Ascending aorta (tissue), 2 donors: ENCODE results near the gene ZNF281. TPM values are rescaled to one million over a fixed set of nuclear protein-coding genes. Genes with fewer than 3 reads are reported as not detected.

Source experiments
- DNase-seq, 2 donors: peaks; one replicate each; pipeline ENCODE4 v3.0.0-alpha.2; 2019; ENCODE audit warnings: low spot score in 2 of 2
- H3K27ac ChIP-seq, 2 donors: fragments of 200-600 bp; sonication (generic); one replicate each; pipeline ENCODE4 v1.5.1; 2016 to 2017; ENCODE audit warnings: mild to moderate bottlenecking in 1 of 2
- H3K27me3 ChIP-seq: fragments of 200-600 bp; sonication (generic); one replicate; pipeline ENCODE4 v1.5.1; 2017
- H3K36me3 ChIP-seq, 2 donors: fragments of 200-600 bp; sonication (generic); one replicate each; pipeline ENCODE4 v1.5.1; 2016
- H3K4me1 ChIP-seq, 2 donors: fragments of 200-600 bp; sonication (generic); one replicate each; pipeline ENCODE4 v1.5.1; 2016 to 2017; ENCODE audit warnings: mild to moderate bottlenecking in 1 of 2
- H3K4me3 ChIP-seq, 2 donors: fragments of 200-600 bp; sonication (generic); one replicate each; pipeline ENCODE4 v1.5.1; 2016 to 2017; ENCODE audit warnings: mild to moderate bottlenecking in 1 of 2
- H3K9me3 ChIP-seq, 2 donors: fragments of 200-600 bp; sonication (generic); one replicate each; pipeline ENCODE4 v1.5.1; 2016
- CTCF ChIP-seq, 3 experiments: fragments of 200-600 bp in 2 of 3; fragments of 450-650 bp in 1 of 3; sonication (generic) in 2 of 3; IDR thresholded peaks; one replicate each; pipeline ENCODE4 v1.5.1; 2016 to 2019; ENCODE audit warnings: antibody characterized with exemption in 3 of 3, mild to moderate bottlenecking in 1 of 3, moderate library complexity in 1 of 3
- intact Hi-C: fragments of 100-400 bp; cut with DNase I; formaldehyde crosslinking; loops from one replicate; pipeline ENCODE4 v1.15.1; 2023
- total RNA-seq: library from RNA; depleted of rRNA; stranded (reverse); fragments of >200 nt; gene quantifications from one replicate; pipeline ENCODE4 v1.1.0, GENCODE V29; 2016

ZNF281 gene
- total RNA-seq, 1 donor from 2014 or later = 3.7 TPM

DNA sequence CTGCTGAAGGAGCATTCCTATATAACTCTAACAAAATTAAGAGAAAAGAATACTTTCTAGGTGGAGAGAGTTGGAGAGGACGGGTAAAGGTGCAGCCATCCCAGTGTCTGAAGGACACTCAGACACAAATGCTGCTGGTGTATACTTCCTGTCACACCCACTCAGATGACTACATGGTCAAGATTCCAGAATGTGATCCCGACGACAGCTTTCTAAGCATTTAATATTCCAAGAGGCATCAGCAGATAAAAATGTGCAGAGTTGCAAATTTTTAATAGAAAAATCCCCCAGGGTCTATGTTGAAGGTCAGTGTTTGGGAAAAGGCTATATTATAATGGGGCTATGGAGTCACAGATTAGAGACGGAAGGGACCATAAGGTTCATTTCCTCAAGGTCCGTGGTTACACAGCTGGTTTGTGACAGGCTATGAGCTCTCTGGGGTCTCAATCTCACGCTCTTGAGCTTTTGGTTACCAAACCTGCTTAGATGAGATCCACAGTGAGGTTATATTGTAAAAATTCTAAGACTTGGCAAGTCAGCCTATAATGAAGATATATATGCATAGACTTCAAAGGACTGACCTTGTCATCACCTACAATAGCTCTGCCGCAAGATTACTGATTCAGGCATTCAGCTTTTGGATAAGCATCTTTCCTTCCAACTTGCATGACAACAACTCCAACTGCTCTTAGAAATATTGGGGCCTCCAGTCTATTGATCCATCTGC lies 35.1 kb downstream of the ZNF281 start:
- DNase-seq = no peak
- TF ChIP-seq CTCF (IDR thresholded peaks at IDR 0.05) = no peak
- Histone ChIP-seq H3K27ac (no peak overlapping the region), H3K4me1 (no peaks in the 10 kb centered on the region), H3K36me3 (no peaks in the 10 kb centered on the region), H3K9me3 (no peaks in the 10 kb centered on the region), H3K4me3 (no peak overlapping the region), H3K27me3 (no peaks in the 10 kb centered on the region)
- intact Hi-C loops = no loop called here

GRCh38 chr1:200373811-200374231 lies 36.0 kb downstream of the ZNF281 start:
- H3K27ac ChIP-seq = no peak overlapping the region

DNA sequence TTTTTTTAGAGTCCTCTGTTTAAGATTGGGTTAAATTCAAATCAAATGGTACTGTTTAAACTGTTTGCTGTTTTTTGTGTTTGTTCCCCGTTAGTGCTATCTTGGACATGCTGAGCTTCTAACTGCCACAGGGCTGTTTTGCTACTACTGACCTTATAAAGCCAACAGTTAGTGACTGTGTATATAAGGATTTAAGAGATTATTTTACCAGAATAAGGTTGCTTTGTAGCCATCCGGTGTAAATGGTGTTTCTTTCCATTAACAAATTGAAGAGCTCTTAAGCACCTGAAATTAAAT lies 37.0 kb downstream of the ZNF281 start:
- Histone ChIP-seq H3K4me3 (no peak overlapping the region), H3K36me3 (no peaks in the 10 kb centered on the region), H3K27ac (no peak overlapping the region), H3K9me3 (no peaks in the 10 kb centered on the region), H3K27me3 (no peaks in the 10 kb centered on the region), H3K4me1 (no peaks in the 10 kb centered on the region)
- DNase-seq = no peak
- TF ChIP-seq CTCF (IDR thresholded peaks at IDR 0.05) = no peak
- intact Hi-C loops = no loop called here

More at GRCh38 chr1:200373811-200374231, 36.0 kb downstream of the ZNF281 start:
- H3K36me3 ChIP-seq = no peaks in the 10 kb centered on the region
- no peak for TF ChIP-seq CTCF (IDR thresholded peaks at IDR 0.05)
- no peaks in the 10 kb centered on the region for H3K9me3 ChIP-seq
- no peaks in the 10 kb centered on the region for H3K4me1 ChIP-seq
- no peak for DNase-seq
- intact Hi-C loops = no loop called here
- no peak overlapping the region for H3K4me3 ChIP-seq
- H3K27me3 ChIP-seq = no peaks in the 10 kb centered on the region

GRCh38 chr1:200372095-200372884 lies 37.5 kb downstream of the ZNF281 start:
- Histone ChIP-seq H3K27ac (no peak overlapping the region), H3K4me1 (no peaks in the 10 kb centered on the region), H3K4me3 (no peak overlapping the region), H3K27me3 (no peaks in the 10 kb centered on the region), H3K36me3 (no peaks in the 10 kb centered on the region), H3K9me3 (no peaks in the 10 kb centered on the region)
- DNase-seq = no peak
- no peak for TF ChIP-seq CTCF (IDR thresholded peaks at IDR 0.05)
- intact Hi-C loops = no loop called here

- intact Hi-C loops = no loop called here
- TF ChIP-seq CTCF (IDR thresholded peaks at IDR 0.05) = no peak
- no peak for DNase-seq
- H3K27me3 ChIP-seq = no peaks in the 10 kb centered on the region
- H3K4me3 ChIP-seq = no peak overlapping the region
- no peaks in the 10 kb centered on the region for H3K9me3 ChIP-seq
- H3K27ac ChIP-seq = no peak overlapping the region
- no peaks in the 10 kb centered on the region for H3K36me3 ChIP-seq
- no peaks in the 10 kb centered on the region for H3K4me1 ChIP-seq
Observed at GRCh38 chr1:200369706-200370105, 40.1 kb downstream of the ZNF281 start.
